Measurements from ENCODE around the gene TOLLIP. TPM values are rescaled to one million over a fixed set of nuclear protein-coding genes. Genes with fewer than 3 reads are reported as not detected.

TOLLIP gene
- total and polyA plus RNA-seq, 2 of the 4 experiments (the other 2 are of a cell fraction): 19.7 to 42.9 TPM

- H4K8ac ChIP-seq (ENCODE audit: low read depth in 2 of 2, low read length in 2 of 2): no peak overlapping the region
- ATAC-seq (ENCODE audit: low read depth) (no peak), DNase-seq (no peak)
- H4K91ac ChIP-seq (ENCODE audit: insufficient read depth, low read depth, low read length): no peak overlapping the region
- no CpG with 5 or more reads among the region's 6 CpGs for WGBS, 2 experiments (ENCODE audit: extremely low coverage in 2 of 2, insufficient read length in 1 of 2)
- no peak overlapping the region for H3K56ac ChIP-seq (ENCODE audit: extremely low read depth, insufficient read depth, low read length)
- H2AFZ ChIP-seq (replicated peaks; ENCODE audit: low read length, poor library complexity): no peak overlapping the region
- H3K14ac ChIP-seq (replicated peaks; ENCODE audit: low read depth, low read length): no peak overlapping the region
- dilution Hi-C loops (cut with HindIII; ENCODE audit: low sequenced_read_pairs, unreplicated experiment) (no loop called here), in situ Hi-C loops (cut with MboI; ENCODE audit: low sequenced_read_pairs) (no loop called here), intact Hi-C loops (cut with micrococcal nuclease) (no loop called here)
- no peak overlapping the region for H3K4me3 ChIP-seq (ENCODE audit: insufficient read depth, low read depth, low read length)
- H3K4me1 ChIP-seq (ENCODE audit: control insufficient read depth, insufficient read depth, low read length): peaks cover 7% of the 10 kb centered on the region; the same call in 1 of the 2 replicates
- no peak overlapping the region for H3K27ac ChIP-seq (ENCODE audit: insufficient read depth, low read length)
- no peaks in the 10 kb centered on the region for H3K79me1 ChIP-seq (ENCODE audit: low read depth in 1 of 2, low read length in 2 of 2)
- peaks cover 8% of the 10 kb centered on the region for H3K27me3 ChIP-seq (ENCODE audit: control insufficient read depth, insufficient read depth, low read length)
- H2AK5ac ChIP-seq (ENCODE audit: low read depth, low read length): no peak overlapping the region
- no peaks in the 10 kb centered on the region for H3K9me3 ChIP-seq (ENCODE audit: control insufficient read depth, insufficient read depth, low read length)
- H3K9ac ChIP-seq (ENCODE audit: low read depth, low read length): no peak overlapping the region
- no peak overlapping the region for H2BK5ac ChIP-seq (ENCODE audit: low read depth, low read length, poor library complexity, severe bottlenecking)
- POLR2A ChIA-PET (ENCODE audit: unreplicated experiment): no interaction called here
- CTCF ChIA-PET: interaction anchor here (0.7 kb wide), 1 partner anchor 642 kb away, joined by 4 read pairs; no protein-coding TSS in a partner anchor
- no peak overlapping the region for H3K4me2 ChIP-seq (ENCODE audit: low read depth, low read length)
- H4K20me1 ChIP-seq (ENCODE audit: insufficient read depth, low read length): 0 out of 2 replicates have a peak, but pooled peaks cover 4% of the 10 kb centered on the region
- H2BK15ac ChIP-seq (ENCODE audit: low read depth, low read length): no peak overlapping the region
- H3K4ac ChIP-seq (ENCODE audit: low read depth, low read length): no peak overlapping the region
- H3K23ac ChIP-seq (ENCODE audit: low read depth, low read length): no peak overlapping the region
- no peak overlapping the region for H2AK9ac ChIP-seq (replicated peaks; ENCODE audit: low read depth, low read length, poor library complexity)
- no peaks in the 10 kb centered on the region for H3K36me3 ChIP-seq (ENCODE audit: control insufficient read depth, insufficient read depth, low read length)
- H4K5ac ChIP-seq (ENCODE audit: low read depth, low read length): no peak overlapping the region
- H2BK20ac ChIP-seq (ENCODE audit: low read depth, low read length): no peak overlapping the region
- H3K18ac ChIP-seq (ENCODE audit: low read depth, low read length): no peak overlapping the region
- no peak for TF ChIP-seq MXI1 (IDR thresholded peaks at IDR 0.05; ENCODE audit: borderline replicate concordance, low read depth, low read length)
- no peak for TF ChIP-seq RAD21 (IDR thresholded peaks at IDR 0.05; ENCODE audit: low read length)
- TF ChIP-seq CTCF (conservative IDR thresholded peaks at IDR 0.05; ENCODE audit: low read depth, low read length): no peak
- TF ChIP-seq POLR2A (IDR thresholded peaks at IDR 0.05; ENCODE audit: low read depth, low read length): no peak
- TF ChIP-seq ELK1 (IDR thresholded peaks at IDR 0.05; ENCODE audit: borderline replicate concordance, low read depth, low read length): no peak
- TF ChIP-seq MAZ (IDR thresholded peaks at IDR 0.05; ENCODE audit: borderline replicate concordance, low read depth, low read length): no peak
- no peak for TF ChIP-seq SMC3 (IDR thresholded peaks at IDR 0.05; ENCODE audit: low read depth, low read length)
- TF ChIP-seq USF2 (IDR thresholded peaks at IDR 0.05; ENCODE audit: low read depth, low read length): no peak
- no peak for TF ChIP-seq RFX5 (IDR thresholded peaks at IDR 0.05; ENCODE audit: low read depth, low read length)
- no peak for TF ChIP-seq CEBPB (IDR thresholded peaks at IDR 0.05; ENCODE audit: low read depth, low read length)
- no peak for TF ChIP-seq CHD1 (IDR thresholded peaks at IDR 0.05; ENCODE audit: low read depth, low read length)
- TF ChIP-seq FOS (IDR thresholded peaks at IDR 0.05; ENCODE audit: low read depth, low read length): no peak
- TF ChIP-seq RCOR1 (IDR thresholded peaks at IDR 0.05; ENCODE audit: insufficient replicate concordance, low read length): no peak
- TF ChIP-seq BHLHE40 (IDR thresholded peaks at IDR 0.05; ENCODE audit: low read depth, low read length): no peak
- no peak for TF ChIP-seq NFE2L2 (IDR thresholded peaks at IDR 0.05; ENCODE audit: low read depth, low read length)
- no peak for TF ChIP-seq MAFK (IDR thresholded peaks at IDR 0.05; ENCODE audit: low read depth, low read length)
- H3K9me1 ChIP-seq (ENCODE audit: insufficient read depth, low read length): no peaks in the 10 kb centered on the region
- H2BK120ac ChIP-seq (ENCODE audit: low read depth, low read length): no peak overlapping the region
- BruUV-seq (replicated peaks): no TSS peak
Measured at GRCh38 chr11:1330473-1330872, 21.0 kb upstream of the TOLLIP start.

Measured in IMR-90 (cell line).